ENCODE data around the gene NOL4L. TPM values are rescaled to one million over a fixed set of nuclear protein-coding genes. Genes with fewer than 3 reads are reported as not detected.

Gene NOL4L
- total and polyA plus RNA-seq, 2 experiments from 2014 or later = 38.8 to 39.2 TPM

DNA sequence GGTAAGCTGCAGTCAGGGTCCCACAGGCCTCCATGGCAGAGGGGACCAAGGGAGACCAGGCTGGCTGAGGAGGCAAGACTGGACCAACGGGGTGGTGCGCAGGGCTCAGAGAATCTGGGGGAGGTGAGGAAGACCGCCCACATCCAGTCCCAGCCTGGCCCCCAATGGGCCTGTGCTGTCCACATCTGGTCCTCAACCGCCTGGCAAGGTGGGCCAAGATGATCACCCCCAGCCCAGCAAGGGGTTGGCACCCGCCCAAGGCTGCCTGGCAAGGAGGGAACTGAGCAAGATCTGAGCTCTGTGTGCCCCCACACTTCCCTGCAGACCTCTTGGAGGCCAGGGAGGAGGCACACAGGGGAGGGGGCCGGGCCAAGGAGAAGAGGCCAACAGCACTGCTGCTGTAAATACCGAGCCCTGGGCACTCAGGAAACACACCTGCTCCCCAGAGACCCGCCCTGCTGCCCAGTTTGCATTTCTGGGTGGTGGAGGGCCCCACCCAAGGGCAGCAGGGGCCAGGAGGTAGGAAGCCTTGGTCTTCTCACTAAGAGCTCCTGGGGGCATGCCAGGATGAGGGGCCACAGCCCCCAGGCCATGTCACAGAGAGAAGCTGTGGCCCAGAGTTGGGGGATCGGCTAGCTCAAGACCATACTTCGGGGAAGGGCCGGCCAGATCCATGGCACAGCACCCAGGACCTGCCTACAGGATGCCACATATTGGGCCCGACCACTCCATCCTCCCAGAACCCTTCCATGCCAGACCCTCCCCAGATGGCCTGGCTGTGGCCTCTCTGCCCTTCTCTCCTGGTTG lies 117.4 kb downstream of the NOL4L start (continued):
- no peak for TF ChIP-seq ZNF462 (CRISPR knock-in tag; IDR thresholded peaks at IDR 0.05)
- no peak for TF ChIP-seq ETS1 (IDR thresholded peaks at IDR 0.05)

DNA sequence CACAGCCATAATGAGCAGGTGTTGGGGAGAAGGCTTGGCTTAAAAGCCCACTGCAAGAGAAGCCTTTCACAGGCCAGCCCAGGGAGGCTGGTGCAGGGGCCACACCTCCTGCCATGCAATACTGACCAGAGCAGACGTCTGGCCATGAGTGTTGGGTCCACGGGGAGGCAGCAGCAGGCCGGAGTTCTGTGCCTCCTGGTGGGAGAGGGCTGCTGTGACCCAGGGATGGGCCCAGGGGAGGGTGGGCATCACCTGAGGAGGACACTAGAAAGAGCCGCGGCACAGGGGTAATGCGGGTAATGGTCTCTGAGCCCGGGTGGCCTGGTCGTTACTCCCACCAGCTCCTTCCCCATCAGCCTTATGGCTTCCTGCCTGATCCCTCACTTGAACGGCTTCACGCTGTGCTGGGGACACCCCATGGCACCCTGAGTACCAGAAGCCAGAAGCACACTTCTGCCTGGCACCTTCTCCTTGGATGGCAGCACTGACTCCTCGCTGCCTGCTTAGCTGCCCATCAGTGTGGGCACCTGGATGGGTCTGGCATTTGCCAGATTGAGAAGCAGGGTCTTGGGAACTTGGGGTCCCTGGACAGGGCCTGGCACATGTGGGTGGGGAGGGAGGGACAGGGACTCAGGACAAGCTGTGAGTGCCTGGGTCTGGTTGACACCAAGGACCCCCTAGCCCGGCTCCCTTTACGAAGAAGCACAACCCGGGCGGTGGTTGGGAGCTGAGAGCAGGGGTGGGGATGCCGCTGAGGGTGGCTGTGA lies 118.2 kb downstream of the NOL4L start:
- Histone ChIP-seq H3K79me2 (replicated peaks; ENCODE audit: insufficient read depth) (peaks cover 62% of the 10 kb centered on the region), H3K36me3 (ENCODE audit: insufficient read depth) (peaks cover 2% of the 10 kb centered on the region; the same call in 1 of the 2 replicates), H2AFZ (no peak overlapping the region), H3F3A (replicated peaks; ENCODE audit: low read depth) (peaks cover 16% of the 10 kb centered on the region), H3K27ac (ENCODE audit: low read depth) (no peak overlapping the region), H3K27me3 (ENCODE audit: insufficient read depth) (no peaks in the 10 kb centered on the region), H4K20me1 (replicated peaks; ENCODE audit: insufficient read depth) (peaks cover 54% of the 10 kb centered on the region), H3K4me3 (no peak overlapping the region), H3K9me2 (ENCODE audit: insufficient read depth) (no peaks in the 10 kb centered on the region), H3K4me2 (no peak overlapping the region), H3K4me1 (ENCODE audit: insufficient read depth) (peaks cover 45% of the 10 kb centered on the region)
- DNase-seq (ENCODE audit: low spot score) (no peak), ATAC-seq (no peak)
- Mint-ChIP-seq H3K4me1 (peaks cover 29% of the 10 kb centered on the region), H3K4me3 (no peak overlapping the region), H3K27ac (no peak overlapping the region), H3K27me3 (ENCODE audit: insufficient read depth, low read depth, poor library complexity) (peaks cover 17% of the 10 kb centered on the region), H3K36me3 (ENCODE audit: low read depth) (peaks cover 10% of the 10 kb centered on the region; the same call in 2 of the 3 replicates), H3K9me3 (no peaks in the 10 kb centered on the region)
- TF ChIP-seq, protein P1, sequence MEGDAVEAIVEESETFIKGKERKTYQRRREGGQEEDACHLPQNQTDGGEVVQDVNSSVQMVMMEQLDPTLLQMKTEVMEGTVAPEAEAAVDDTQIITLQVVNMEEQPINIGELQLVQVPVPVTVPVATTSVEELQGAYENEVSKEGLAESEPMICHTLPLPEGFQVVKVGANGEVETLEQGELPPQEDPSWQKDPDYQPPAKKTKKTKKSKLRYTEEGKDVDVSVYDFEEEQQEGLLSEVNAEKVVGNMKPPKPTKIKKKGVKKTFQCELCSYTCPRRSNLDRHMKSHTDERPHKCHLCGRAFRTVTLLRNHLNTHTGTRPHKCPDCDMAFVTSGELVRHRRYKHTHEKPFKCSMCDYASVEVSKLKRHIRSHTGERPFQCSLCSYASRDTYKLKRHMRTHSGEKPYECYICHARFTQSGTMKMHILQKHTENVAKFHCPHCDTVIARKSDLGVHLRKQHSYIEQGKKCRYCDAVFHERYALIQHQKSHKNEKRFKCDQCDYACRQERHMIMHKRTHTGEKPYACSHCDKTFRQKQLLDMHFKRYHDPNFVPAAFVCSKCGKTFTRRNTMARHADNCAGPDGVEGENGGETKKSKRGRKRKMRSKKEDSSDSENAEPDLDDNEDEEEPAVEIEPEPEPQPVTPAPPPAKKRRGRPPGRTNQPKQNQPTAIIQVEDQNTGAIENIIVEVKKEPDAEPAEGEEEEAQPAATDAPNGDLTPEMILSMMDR (conservative IDR thresholded peaks at IDR 0.05; ENCODE audit: low read depth in 2 of 2) = no peak
- TF ChIP-seq ZNF114 (CRISPR knock-in tag; IDR thresholded peaks at IDR 0.05) = no peak
- no peak for TF ChIP-seq STAT1 (IDR thresholded peaks at IDR 0.05; ENCODE audit: unreplicated experiment)
- TF ChIP-seq EZH2phosphoT487 (IDR thresholded peaks at IDR 0.05; ENCODE audit: unreplicated experiment) = no peak
- TF ChIP-seq ZNF331 (CRISPR knock-in tag; IDR thresholded peaks at IDR 0.05; ENCODE audit: low read depth) = no peak
- TF ChIP-seq NANOG (IDR thresholded peaks at IDR 0.05; ENCODE audit: borderline replicate concordance) = no peak
- TF ChIP-seq POLR2AphosphoS5 (IDR thresholded peaks at IDR 0.05; ENCODE audit: low read depth) = no peak

Measured in GM23338 (cell line).